Measurements from ENCODE around the gene ANKRD28.

DNA sequence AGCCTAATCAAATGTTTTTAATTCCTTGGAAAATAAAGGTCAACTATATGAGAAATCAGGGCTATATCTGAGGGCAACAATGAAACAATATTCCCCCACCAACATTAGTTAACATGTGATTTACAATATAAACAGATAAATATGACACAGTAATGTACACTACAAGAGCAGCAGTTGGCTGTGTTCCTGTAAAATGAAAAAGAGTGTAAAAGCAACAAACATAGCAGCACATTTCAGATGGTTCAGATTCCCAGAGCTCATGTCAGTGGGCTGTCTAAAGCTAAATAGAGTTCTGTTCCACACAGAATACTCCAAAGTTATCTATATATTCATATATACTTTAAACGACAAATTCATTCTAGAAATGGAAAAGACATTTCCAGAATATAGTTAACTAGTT is 42.6 kb downstream of the ANKRD28 start:
- TF ChIP-seq, protein P1, sequence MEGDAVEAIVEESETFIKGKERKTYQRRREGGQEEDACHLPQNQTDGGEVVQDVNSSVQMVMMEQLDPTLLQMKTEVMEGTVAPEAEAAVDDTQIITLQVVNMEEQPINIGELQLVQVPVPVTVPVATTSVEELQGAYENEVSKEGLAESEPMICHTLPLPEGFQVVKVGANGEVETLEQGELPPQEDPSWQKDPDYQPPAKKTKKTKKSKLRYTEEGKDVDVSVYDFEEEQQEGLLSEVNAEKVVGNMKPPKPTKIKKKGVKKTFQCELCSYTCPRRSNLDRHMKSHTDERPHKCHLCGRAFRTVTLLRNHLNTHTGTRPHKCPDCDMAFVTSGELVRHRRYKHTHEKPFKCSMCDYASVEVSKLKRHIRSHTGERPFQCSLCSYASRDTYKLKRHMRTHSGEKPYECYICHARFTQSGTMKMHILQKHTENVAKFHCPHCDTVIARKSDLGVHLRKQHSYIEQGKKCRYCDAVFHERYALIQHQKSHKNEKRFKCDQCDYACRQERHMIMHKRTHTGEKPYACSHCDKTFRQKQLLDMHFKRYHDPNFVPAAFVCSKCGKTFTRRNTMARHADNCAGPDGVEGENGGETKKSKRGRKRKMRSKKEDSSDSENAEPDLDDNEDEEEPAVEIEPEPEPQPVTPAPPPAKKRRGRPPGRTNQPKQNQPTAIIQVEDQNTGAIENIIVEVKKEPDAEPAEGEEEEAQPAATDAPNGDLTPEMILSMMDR (IDR thresholded peaks at IDR 0.05), result no peak
- TF ChIP-seq POLR2A (IDR thresholded peaks at IDR 0.05) (no peak), EP300 (IDR thresholded peaks at IDR 0.05; ENCODE audit: low read depth) (no peak)

All from transverse colon (tissue), 3 donors.